HepG2 (cell line): ENCODE measurements around the gene CTF1. TPM values are rescaled to one million over a fixed set of nuclear protein-coding genes. Genes with fewer than 3 reads are reported as not detected.
A peak's percentile ranks its signal among the peaks of the same experiment; 100 is the strongest.

Experiments
- ATF7-NPFF ChIP-seq: sonication (generic); formaldehyde crosslinking; IDR thresholded peaks from 2 replicates; pipeline ENCODE4 v1.8.1; 2023; ENCODE audit warnings: mild to moderate bottlenecking, low read depth, missing genetic modification reagents, moderate library complexity
- BCL6 ChIP-seq: IDR thresholded peaks from 2 replicates; pipeline ENCODE4 v1.6.1; 2016; ENCODE audit warnings: missing genetic modification reagents, missing compliant biosample characterization
- HMG20B ChIP-seq: conservative IDR thresholded peaks from 2 replicates; pipeline ENCODE4 v1.6.1; 2016; ENCODE audit warnings: missing genetic modification reagents, missing compliant biosample characterization
- REL ChIP-seq: sonication (generic); formaldehyde crosslinking; conservative IDR thresholded peaks from 2 replicates; pipeline ENCODE4 v1.8.0; 2022; ENCODE audit warnings: mild to moderate bottlenecking, missing genetic modification reagents, moderate library complexity
- SOX6 ChIP-seq, 2 experiments: fragments of 450-650 bp in 1 of 2; sonication (generic) in 1 of 2; formaldehyde crosslinking in 1 of 2; IDR thresholded peaks; 2 replicates each; pipeline versions ENCODE4 v1.4.0 to v1.6.1; 2017 to 2020; ENCODE audit warnings: antibody characterized with exemption in 1 of 2, mild to moderate bottlenecking in 1 of 2, missing genetic modification reagents in 1 of 2
- TCF7 ChIP-seq: sonication (generic); IDR thresholded peaks from 2 replicates; pipeline ENCODE4 v1.6.1; 2016; ENCODE audit warnings: antibody characterized with exemption, low read depth
- THRA ChIP-seq: sonication (generic); formaldehyde crosslinking; IDR thresholded peaks from 2 replicates; pipeline ENCODE4 v1.4.0; 2020; ENCODE audit warnings: missing genetic modification reagents, borderline replicate concordance
- TSC22D2 ChIP-seq: sonication (generic); formaldehyde crosslinking; IDR thresholded peaks from 2 replicates; pipeline ENCODE4 v1.5.1; 2020; ENCODE audit warnings: missing genetic modification reagents, mild to moderate bottlenecking, borderline replicate concordance
- ZNF34 ChIP-seq: sonication (generic); formaldehyde crosslinking; IDR thresholded peaks from 2 replicates; pipeline ENCODE4 v1.4.0; 2020; ENCODE audit warnings: mild to moderate bottlenecking, missing genetic modification reagents, borderline replicate concordance
- ZNF383 ChIP-seq: sonication (generic); formaldehyde crosslinking; IDR thresholded peaks from 2 replicates; pipeline ENCODE4 v1.4.0; 2020; ENCODE audit warnings: missing genetic modification reagents, mild to moderate bottlenecking, borderline replicate concordance
- ZNF558 ChIP-seq: sonication (generic); formaldehyde crosslinking; IDR thresholded peaks from 2 replicates; pipeline ENCODE4 v1.9.0; 2022; ENCODE audit warnings: mild to moderate bottlenecking, missing genetic modification reagents, borderline replicate concordance
- ZNF563 ChIP-seq: sonication (generic); formaldehyde crosslinking; IDR thresholded peaks from 2 replicates; pipeline ENCODE4 v1.8.0; 2022; ENCODE audit warnings: mild to moderate bottlenecking, moderate library complexity, missing genetic modification reagents
- ZNF570 ChIP-seq: sonication (generic); formaldehyde crosslinking; IDR thresholded peaks from 2 replicates; pipeline ENCODE4 v1.4.0; 2020; ENCODE audit warnings: mild to moderate bottlenecking, missing genetic modification reagents, borderline replicate concordance
- ZNF792 ChIP-seq: IDR thresholded peaks from 2 replicates; pipeline ENCODE4 v1.6.1; 2016
- ZSCAN21 ChIP-seq: sonication (generic); formaldehyde crosslinking; IDR thresholded peaks from 2 replicates; pipeline ENCODE4 v1.8.0; 2022; ENCODE audit warnings: mild to moderate bottlenecking, missing genetic modification reagents, moderate library complexity, borderline replicate concordance
- polyA plus RNA-seq, 8 experiments: library from polyadenylated mRNA; depleted of rRNA in 3 of 8; stranded (reverse) in 7 of 8; unstranded in 1 of 8; fragments of >200 nt; fragmentation: Illumina TruSeq in 4 of 8; extraction: Trizol in 4 of 8; gene quantifications; 2 replicates each; pipeline versions ENCODE4 v1.2.1 to v1.2.3, GENCODE V29; 2011 to 2016; ENCODE audit warnings: low read depth in 4 of 8, missing spikeins in 1 of 8, mixed read lengths in 1 of 8; ENCODE audit not compliant: insufficient read depth in 1 of 8
- total RNA-seq, 5 experiments: library from RNA; depleted of rRNA; stranded (reverse); fragments of >200 nt; fragmentation: Illumina TruSeq; extraction: Trizol; gene quantifications; 2 replicates each; pipeline ENCODE4 v1.2.3, GENCODE V29; 2016; ENCODE audit warnings: low read depth in 1 of 5
- TF ChIP-seq, protein P1 (sequence below): sonication (generic); formaldehyde crosslinking; conservative IDR thresholded peaks from 2 replicates; pipeline ENCODE4 v1.5.0; 2020; ENCODE audit warnings: missing genetic modification reagents
- TF ChIP-seq, protein P2 (sequence below): sonication (generic); formaldehyde crosslinking; IDR thresholded peaks from 2 replicates; pipeline ENCODE4 v1.4.0; 2020; ENCODE audit warnings: missing genetic modification reagents
- TF ChIP-seq, protein P3 (sequence below): sonication (generic); formaldehyde crosslinking; IDR thresholded peaks from 2 replicates; pipeline ENCODE4 v1.5.0; 2020; ENCODE audit warnings: missing genetic modification reagents
- TF ChIP-seq, protein P4 (sequence below): sonication (generic); formaldehyde crosslinking; IDR thresholded peaks from 2 replicates; pipeline ENCODE4 v1.5.0; 2020; ENCODE audit warnings: missing genetic modification reagents
- TF ChIP-seq, protein P5 (sequence below): sonication (generic); IDR thresholded peaks from 2 replicates; pipeline ENCODE4 v1.6.1; 2016; ENCODE audit warnings: low read depth, borderline replicate concordance

Gene CTF1
- total and polyA plus RNA-seq, 2 of the 13 experiments (the other 11 are each of a cell fraction or from before 2014, with no cell fraction given): 0.13 to 1.8 TPM

GRCh38 chr16:30949650-30950515 is 53.5 kb downstream of the CTF1 start (continued):
- TF ChIP-seq, protein P1, sequence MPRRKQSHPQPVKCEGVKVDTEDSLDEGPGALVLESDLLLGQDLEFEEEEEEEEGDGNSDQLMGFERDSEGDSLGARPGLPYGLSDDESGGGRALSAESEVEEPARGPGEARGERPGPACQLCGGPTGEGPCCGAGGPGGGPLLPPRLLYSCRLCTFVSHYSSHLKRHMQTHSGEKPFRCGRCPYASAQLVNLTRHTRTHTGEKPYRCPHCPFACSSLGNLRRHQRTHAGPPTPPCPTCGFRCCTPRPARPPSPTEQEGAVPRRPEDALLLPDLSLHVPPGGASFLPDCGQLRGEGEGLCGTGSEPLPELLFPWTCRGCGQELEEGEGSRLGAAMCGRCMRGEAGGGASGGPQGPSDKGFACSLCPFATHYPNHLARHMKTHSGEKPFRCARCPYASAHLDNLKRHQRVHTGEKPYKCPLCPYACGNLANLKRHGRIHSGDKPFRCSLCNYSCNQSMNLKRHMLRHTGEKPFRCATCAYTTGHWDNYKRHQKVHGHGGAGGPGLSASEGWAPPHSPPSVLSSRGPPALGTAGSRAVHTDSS (CRISPR knock-in tag): no peak; the same call in 1 of the 2 replicates
- TF ChIP-seq, protein P2, sequence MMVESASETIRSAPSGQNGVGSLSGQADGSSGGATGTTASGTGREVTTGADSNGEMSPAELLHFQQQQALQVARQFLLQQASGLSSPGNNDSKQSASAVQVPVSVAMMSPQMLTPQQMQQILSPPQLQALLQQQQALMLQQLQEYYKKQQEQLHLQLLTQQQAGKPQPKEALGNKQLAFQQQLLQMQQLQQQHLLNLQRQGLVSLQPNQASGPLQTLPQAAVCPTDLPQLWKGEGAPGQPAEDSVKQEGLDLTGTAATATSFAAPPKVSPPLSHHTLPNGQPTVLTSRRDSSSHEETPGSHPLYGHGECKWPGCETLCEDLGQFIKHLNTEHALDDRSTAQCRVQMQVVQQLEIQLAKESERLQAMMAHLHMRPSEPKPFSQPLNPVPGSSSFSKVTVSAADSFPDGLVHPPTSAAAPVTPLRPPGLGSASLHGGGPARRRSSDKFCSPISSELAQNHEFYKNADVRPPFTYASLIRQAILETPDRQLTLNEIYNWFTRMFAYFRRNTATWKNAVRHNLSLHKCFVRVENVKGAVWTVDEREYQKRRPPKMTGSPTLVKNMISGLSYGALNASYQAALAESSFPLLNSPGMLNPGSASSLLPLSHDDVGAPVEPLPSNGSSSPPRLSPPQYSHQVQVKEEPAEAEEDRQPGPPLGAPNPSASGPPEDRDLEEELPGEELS (CRISPR knock-in tag): peak; percentile 66; the same call in 1 of the 2 replicates
- TF ChIP-seq THRA (CRISPR knock-in tag) (peak; percentile 91; the same call in 1 of the 2 replicates), BCL6 (CRISPR knock-in tag) (no peak; the same call in none of the 2 replicates), SOX6 (IDR thresholded peaks at IDR 0.05) (no peak), SOX6 (CRISPR knock-in tag; IDR thresholded peaks at IDR 0.05) (peak; percentile 76), ATF7-NPFF (CRISPR knock-in tag) (peak; percentile 65; the same call in 1 of the 2 replicates), TSC22D2 (CRISPR knock-in tag) (peak; percentile 91; the same call in 1 of the 2 replicates), ZNF792 (CRISPR knock-in tag) (peak; percentile 99), REL (CRISPR knock-in tag) (no peak; the same call in 1 of the 2 replicates), ZNF563 (CRISPR knock-in tag) (no peak; the same call in 1 of the 2 replicates), ZNF558 (CRISPR knock-in tag) (peak; percentile 50; the same call in 1 of the 2 replicates), ZNF34 (CRISPR knock-in tag) (no peak; the same call in none of the 2 replicates), HMG20B (CRISPR knock-in tag) (peak; percentile 71; the same call in 1 of the 2 replicates), ZSCAN21 (CRISPR knock-in tag) (peak; percentile 6; the same call in 1 of the 2 replicates), ZNF383 (peak; percentile 91; the same call in 1 of the 2 replicates), ZNF570 (no peak), TCF7 (peak; percentile 34; the same call in 1 of the 2 replicates)
- TF ChIP-seq, protein P3, sequence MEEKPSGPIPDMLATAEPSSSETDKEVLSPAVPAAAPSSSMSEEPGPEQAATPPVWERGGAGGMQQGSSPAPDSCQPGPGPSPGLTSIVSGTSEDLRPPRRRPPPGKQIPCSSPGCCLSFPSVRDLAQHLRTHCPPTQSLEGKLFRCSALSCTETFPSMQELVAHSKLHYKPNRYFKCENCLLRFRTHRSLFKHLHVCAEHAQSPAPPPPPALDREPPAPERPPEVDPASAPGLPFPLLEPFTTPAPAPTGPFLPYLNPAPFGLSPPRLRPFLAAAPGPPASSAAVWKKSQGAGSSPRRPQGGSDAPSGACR (CRISPR knock-in tag): peak; percentile 52; the same call in 1 of the 2 replicates
- TF ChIP-seq, protein P4, sequence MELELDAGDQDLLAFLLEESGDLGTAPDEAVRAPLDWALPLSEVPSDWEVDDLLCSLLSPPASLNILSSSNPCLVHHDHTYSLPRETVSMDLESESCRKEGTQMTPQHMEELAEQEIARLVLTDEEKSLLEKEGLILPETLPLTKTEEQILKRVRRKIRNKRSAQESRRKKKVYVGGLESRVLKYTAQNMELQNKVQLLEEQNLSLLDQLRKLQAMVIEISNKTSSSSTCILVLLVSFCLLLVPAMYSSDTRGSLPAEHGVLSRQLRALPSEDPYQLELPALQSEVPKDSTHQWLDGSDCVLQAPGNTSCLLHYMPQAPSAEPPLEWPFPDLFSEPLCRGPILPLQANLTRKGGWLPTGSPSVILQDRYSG: 0 out of 2 replicates have a peak, but pooled peaks have one; percentile 4
- TF ChIP-seq, protein P5, sequence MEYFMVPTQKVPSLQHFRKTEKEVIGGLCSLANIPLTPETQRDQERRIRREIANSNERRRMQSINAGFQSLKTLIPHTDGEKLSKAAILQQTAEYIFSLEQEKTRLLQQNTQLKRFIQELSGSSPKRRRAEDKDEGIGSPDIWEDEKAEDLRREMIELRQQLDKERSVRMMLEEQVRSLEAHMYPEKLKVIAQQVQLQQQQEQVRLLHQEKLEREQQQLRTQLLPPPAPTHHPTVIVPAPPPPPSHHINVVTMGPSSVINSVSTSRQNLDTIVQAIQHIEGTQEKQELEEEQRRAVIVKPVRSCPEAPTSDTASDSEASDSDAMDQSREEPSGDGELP: peak; percentile 99
